Ammon's horn (tissue), 1 donor: ENCODE results near the gene BAIAP2L1.
A peak's percentile ranks its signal among the peaks of the same experiment; 100 is the strongest.

Experiments
- DNase-seq: peaks from one replicate; pipeline ENCODE4 v3.0.0-alpha.2; 2016; ENCODE audit warnings: low spot score

The BAIAP2L1 gene

DNA sequence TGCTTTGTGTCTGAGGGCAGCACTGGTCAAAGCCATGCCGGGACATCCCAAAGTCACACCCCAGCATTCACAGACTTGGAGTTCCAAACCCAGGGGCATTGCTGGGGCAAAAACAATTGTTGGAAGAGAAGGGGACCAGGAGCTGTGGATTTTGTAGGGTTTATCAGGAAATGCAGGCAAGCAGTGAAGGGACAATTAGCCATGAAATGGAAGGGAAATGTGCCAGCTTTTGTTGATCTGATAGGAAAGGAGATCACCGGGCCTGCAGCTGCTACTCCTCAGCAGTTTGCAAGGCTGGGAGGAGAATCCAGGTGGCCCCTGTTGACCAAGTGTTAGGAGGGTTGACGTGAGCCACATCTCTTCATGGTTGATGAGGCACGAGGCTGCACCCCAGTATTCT is 122.0 kb downstream of the BAIAP2L1 start:
- no peak for DNase-seq

GRCh38 chr7:98278408-98278807 is 122.5 kb downstream of the BAIAP2L1 start:
- DNase-seq, result no peak

DNA sequence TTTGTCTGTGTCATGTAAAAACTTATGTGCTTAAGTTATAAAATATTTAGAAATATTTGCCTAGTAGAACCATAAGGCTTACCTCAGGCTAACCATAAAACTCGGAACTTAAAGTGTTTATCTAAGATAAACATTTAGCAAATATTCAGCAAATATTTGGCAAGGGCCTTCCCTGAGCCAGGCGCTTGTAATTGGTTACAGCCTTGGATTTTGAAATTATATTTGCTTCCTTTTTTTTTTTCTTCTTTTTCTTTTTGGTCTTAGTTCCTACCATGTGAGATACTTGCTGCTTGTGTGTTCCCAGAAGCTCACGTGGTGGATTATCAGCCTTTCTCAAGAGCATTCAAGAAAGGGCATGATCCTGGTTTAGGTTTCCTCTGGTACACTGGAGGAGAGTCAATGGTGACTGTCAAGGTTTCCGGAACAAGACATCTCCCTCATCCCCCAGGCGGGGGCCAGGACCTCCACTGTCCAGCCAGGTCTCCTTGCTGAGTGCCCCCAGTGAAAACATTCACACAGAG is 124.6 kb downstream of the BAIAP2L1 start:
- no peak for DNase-seq

DNA sequence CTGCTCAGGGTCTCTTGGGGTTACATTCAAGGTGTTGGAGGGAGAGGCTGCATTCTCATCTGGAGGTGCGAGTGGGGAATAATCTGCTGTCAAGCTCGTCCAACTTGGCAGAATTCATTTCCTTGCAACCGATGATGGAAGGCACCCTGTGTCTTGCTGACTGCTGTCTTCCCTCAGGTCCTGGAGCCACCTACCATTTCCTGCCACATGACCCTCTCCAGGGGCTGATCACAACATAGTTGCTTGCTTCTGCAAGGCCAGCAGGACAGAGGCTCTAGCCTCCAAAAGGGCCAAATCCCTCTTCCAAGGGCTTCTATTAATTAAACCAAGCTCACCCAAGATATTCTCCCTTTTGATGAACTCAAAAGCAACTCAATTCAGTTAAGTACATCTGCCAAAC is 133.6 kb downstream of the BAIAP2L1 start:
- DNase-seq, result no peak

GRCh38 chr7:98266840-98267239 is 134.1 kb downstream of the BAIAP2L1 start:
- DNase-seq, result no peak

- no peak for DNase-seq
Observed at GRCh38 chr7:98265841-98266271, 135.0 kb downstream of the BAIAP2L1 start.

- DNase-seq, result no peak
Observed at GRCh38 chr7:98257701-98258100, 143.2 kb downstream of the BAIAP2L1 start.

DNA sequence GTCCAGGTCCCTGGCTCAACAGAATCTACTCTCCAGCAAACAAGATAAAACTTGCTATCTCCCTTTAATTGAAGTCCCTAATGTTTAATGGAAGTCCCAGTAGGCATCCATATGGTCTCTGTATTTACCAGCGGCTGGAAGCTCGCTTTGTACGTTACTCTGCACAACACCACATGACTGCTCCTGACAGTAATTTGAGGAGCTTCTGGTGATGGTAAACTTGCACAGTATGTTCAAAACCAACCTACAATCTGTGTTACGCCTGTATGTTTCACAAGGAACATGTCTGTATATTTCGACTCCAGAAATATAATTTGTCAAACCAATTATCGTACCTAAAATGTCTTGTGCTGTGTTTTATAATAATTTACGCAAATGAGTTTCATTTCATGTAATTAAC is 144.5 kb downstream of the BAIAP2L1 start:
- no peak for DNase-seq

DNA sequence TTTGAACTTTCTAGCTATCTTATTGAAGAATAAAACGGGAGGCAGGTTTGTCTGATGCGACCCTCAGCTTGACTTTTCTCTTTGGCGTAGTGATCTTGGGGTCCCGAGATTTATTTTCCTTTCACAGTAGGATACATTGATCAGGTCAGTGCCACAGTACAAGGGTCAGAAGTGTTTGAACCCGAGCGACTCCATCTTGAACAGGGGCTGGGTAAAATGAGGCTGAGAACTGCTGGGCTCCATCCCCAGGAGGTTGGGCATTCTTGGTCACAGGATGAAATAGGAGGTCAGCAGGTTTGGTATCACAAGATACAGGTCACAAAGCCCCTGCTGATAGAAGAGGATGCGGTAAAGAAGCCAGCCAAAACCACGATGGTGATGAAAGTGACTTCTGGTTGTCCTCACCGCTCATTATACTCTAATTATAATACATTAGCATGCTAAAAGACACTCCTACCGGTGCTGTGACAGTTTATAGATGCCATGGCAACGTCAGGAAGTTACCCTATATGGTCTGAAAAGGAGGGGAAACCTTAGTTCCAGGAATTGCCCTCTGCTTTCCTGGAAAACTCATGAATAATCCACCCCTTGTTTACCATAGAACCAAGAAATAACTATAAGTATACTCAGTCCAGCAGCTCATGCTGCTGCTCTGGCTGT is 145.8 kb downstream of the BAIAP2L1 start:
- DNase-seq, result no peak

GRCh38 chr7:98254516-98254915 is 146.4 kb downstream of the BAIAP2L1 start:
- no peak for DNase-seq

- no peak for DNase-seq
Observed at GRCh38 chr7:98252425-98253054, 148.3 kb downstream of the BAIAP2L1 start.

- peak; percentile 98 for DNase-seq
Observed at GRCh38 chr7:98251601-98252424, 149.1 kb downstream of the BAIAP2L1 start, which contains the start of gene TECPR1. Gene TECPR1 (minus strand): TSS chr7:98252232. CDS start chr7:98246146, 6,086 bp downstream.

DNA sequence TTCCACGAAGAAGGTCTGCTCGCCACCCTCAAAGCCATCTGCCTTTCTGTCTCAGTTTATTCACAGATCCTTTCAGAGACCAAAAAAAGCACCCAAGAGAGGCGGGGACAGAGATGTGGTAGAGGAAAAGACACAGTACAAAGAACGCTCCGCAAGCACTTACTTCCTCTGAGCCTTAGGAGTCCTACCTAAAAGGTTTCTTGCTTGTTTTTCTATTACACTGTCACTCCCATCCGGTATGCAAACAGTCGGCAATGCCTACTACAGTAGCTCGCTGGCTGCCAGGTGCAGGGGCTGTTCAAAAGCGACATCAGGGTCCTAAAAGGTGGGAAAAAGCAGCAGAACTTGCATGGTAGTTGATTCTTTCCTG is 149.7 kb downstream of the BAIAP2L1 start:
- DNase-seq, result no peak

DNA sequence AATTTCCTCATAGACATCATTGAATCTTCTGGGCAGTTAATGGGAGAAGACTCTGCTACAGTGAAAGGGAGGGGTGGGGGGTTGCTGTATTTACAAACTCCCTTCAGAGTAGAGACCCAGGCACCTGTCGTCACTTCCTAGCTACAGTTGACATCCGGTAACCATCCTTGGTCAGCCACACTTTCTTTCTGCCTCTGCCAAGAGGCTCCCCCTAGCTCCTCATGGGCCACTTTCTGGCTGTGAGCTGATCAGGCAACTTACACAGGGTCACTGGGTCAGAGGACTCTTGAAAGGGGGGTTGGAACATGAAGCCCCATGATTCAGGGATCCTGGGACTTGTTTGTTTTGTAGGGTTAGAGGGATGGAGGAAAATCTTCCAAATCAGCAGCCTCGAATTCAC is 150.1 kb downstream of the BAIAP2L1 start:
- no peak for DNase-seq

GRCh38 chr7:98249106-98249505 is 151.8 kb downstream of the BAIAP2L1 start:
- DNase-seq, result no peak

DNA sequence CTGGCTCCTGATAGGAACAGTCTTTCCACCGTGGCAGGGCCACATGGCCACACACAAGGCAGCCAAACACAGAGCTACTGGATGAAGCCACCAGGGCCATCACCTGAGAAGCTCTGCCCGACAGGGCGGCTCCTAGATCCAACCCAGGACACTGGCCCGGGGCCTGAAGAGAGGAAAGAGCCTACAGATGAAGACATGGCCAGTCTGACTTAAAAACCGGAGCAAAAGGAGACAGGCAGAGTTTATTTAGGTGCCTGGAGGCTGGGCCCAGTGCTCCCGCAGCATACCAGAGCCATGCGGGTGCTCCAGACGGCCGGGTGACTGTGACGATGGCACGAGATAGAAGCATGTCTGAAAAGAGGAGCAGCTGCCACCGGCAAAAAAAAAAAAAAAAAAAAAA is 152.7 kb downstream of the BAIAP2L1 start:
- DNase-seq, result no peak

- no peak for DNase-seq
Observed at GRCh38 chr7:98244871-98245270, 156.0 kb downstream of the BAIAP2L1 start.

- DNase-seq, result no peak
Observed at GRCh38 chr7:98242934-98243333, 158.0 kb downstream of the BAIAP2L1 start.

DNA sequence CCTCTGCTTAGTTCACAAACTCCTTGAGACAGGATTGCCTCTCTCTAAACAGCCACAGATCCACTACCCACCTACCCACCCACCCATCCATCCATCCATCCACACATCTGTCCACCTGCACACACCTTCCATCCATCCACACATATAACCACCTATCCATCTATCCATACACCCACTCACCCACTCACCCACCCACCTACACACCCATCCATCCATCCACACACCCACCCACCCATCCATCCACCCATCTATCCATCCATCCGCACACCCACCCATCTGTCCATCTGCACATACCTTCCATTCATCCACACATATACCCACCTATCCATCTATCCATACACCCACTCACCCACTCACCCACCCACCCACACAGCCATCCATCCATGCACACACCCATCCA is 158.5 kb downstream of the BAIAP2L1 start:
- DNase-seq, result no peak

DNA sequence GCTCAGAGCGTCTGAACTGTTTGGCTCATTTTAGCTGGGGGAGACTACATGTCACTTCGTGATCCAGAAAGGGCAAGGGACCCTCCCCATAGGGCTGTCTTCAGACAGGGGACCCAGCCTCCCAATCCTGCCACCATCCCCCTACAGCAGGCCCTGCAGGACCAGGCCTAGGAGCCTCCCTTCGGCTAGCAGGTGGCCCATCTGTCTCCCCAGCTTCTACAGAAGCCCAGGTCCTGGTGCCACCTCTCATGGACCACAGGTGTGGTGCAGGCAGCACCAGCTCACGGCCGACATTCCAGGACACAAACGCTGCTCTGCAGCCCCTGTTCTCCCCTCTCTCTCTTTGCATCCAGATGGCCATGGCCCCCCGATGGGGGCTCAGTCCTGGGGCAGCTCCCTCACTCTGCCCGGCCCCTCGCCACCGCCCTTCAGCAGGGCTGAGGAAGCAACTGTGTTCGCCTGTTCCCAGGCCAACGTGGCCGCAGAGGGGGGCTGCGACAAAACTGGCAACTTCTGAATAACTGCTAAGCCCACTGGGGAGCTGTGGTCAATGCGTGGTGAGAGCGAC is 159.1 kb downstream of the BAIAP2L1 start:
- no peak for DNase-seq
